DOHH2 (cell line): Measurements from ENCODE around the gene TNS1.

ENCODE experiments used
- CTCF ChIP-seq: fragments of 200-600 bp; sonication (generic); IDR thresholded peaks from one replicate; pipeline ENCODE4 v1.5.1; 2014; ENCODE audit warnings: antibody characterized with exemption, mild to moderate bottlenecking, low read depth, low read length; ENCODE audit not compliant: poor library complexity, severe bottlenecking
- EZH2phosphoT487 ChIP-seq: fragments of 200-600 bp; sonication (generic); IDR thresholded peaks from 2 replicates; pipeline ENCODE4 v1.6.1; 2017; ENCODE audit warnings: borderline replicate concordance, mild to moderate bottlenecking, antibody characterized with exemption, low read length, moderate library complexity, mixed read lengths

GRCh38 chr2:217877866-217878265 lies 124.9 kb downstream of the TNS1 start:
- no peak for TF ChIP-seq CTCF
- TF ChIP-seq EZH2phosphoT487 = no peak
